ENCODE measurements around the gene IFFO2. TPM values are rescaled to one million over a fixed set of nuclear protein-coding genes. Genes with fewer than 3 reads are reported as not detected.

Gene IFFO2
- total and polyA plus RNA-seq, 4 donors = 0.88 to 7.4 (median 3.0) TPM

GRCh38 chr1:18917071-18917799 is 39.2 kb downstream of the IFFO2 start:
- H3K27me3 ChIP-seq (ENCODE audit: control insufficient read depth in 4 of 4, insufficient read depth in 4 of 4, low read length in 3 of 4) = no peaks in the 10 kb centered on the region
- H3K4me1 ChIP-seq (ENCODE audit: control insufficient read depth in 4 of 4, insufficient read depth in 4 of 4, low read length in 3 of 4) = peaks cover 2 to 10% (median 6%) of the 10 kb centered on the region in 4 donors
- no peak overlapping the region for H3K4me3 ChIP-seq (ENCODE audit: low read depth in 1 of 3, low read length in 3 of 3)
- H3K36me3 ChIP-seq (ENCODE audit: control insufficient read depth in 4 of 4, insufficient read depth in 3 of 4, low read depth in 1 of 4, low read length in 3 of 4) = peaks cover 0 to 24% (median 5%) of the 10 kb centered on the region in 4 donors
- WGBS = 95% methylated on average over 30 of the region's 30 CpGs
- no peaks in the 10 kb centered on the region for H3K9me3 ChIP-seq (ENCODE audit: control insufficient read depth in 4 of 4, low read length in 3 of 4)
- no peak overlapping the region for H3K27ac ChIP-seq (ENCODE audit: low read depth in 1 of 2, low read length in 2 of 2)
- TF ChIP-seq SP1 (IDR thresholded peaks at IDR 0.05) (no peak), FOXA2 (IDR thresholded peaks at IDR 0.05) (no peak), FOXA1 (IDR thresholded peaks at IDR 0.05) (no peak), NR2F2 (IDR thresholded peaks at IDR 0.05) (no peak), HNF4G (IDR thresholded peaks at IDR 0.05) (no peak), EGR1 (IDR thresholded peaks at IDR 0.05; ENCODE audit: low read depth in 2 of 2) (no peak), HNF4A (conservative IDR thresholded peaks at IDR 0.05) (no peak), JUND (IDR thresholded peaks at IDR 0.05) (no peak), RXRA (IDR thresholded peaks at IDR 0.05) (no peak), CTCF (IDR thresholded peaks at IDR 0.05; ENCODE audit: low read depth, low read length, missing input control) (no peak), RAD21 (IDR thresholded peaks at IDR 0.05) (no peak), GABPA (IDR thresholded peaks at IDR 0.05 in 1 of 2, conservative IDR thresholded peaks at IDR 0.05 in 1 of 2) (no peak), YY1 (IDR thresholded peaks at IDR 0.05) (no peak), TAF1 (conservative IDR thresholded peaks at IDR 0.05) (no peak)
- TF ChIP-seq, protein P1, sequence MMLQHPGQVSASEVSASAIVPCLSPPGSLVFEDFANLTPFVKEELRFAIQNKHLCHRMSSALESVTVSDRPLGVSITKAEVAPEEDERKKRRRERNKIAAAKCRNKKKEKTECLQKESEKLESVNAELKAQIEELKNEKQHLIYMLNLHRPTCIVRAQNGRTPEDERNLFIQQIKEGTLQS (IDR thresholded peaks at IDR 0.05) = no peak
- TF ChIP-seq, protein P2, sequence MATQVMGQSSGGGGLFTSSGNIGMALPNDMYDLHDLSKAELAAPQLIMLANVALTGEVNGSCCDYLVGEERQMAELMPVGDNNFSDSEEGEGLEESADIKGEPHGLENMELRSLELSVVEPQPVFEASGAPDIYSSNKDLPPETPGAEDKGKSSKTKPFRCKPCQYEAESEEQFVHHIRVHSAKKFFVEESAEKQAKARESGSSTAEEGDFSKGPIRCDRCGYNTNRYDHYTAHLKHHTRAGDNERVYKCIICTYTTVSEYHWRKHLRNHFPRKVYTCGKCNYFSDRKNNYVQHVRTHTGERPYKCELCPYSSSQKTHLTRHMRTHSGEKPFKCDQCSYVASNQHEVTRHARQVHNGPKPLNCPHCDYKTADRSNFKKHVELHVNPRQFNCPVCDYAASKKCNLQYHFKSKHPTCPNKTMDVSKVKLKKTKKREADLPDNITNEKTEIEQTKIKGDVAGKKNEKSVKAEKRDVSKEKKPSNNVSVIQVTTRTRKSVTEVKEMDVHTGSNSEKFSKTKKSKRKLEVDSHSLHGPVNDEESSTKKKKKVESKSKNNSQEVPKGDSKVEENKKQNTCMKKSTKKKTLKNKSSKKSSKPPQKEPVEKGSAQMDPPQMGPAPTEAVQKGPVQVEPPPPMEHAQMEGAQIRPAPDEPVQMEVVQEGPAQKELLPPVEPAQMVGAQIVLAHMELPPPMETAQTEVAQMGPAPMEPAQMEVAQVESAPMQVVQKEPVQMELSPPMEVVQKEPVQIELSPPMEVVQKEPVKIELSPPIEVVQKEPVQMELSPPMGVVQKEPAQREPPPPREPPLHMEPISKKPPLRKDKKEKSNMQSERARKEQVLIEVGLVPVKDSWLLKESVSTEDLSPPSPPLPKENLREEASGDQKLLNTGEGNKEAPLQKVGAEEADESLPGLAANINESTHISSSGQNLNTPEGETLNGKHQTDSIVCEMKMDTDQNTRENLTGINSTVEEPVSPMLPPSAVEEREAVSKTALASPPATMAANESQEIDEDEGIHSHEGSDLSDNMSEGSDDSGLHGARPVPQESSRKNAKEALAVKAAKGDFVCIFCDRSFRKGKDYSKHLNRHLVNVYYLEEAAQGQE (IDR thresholded peaks at IDR 0.05) = no peak
- TF ChIP-seq, protein P3, sequence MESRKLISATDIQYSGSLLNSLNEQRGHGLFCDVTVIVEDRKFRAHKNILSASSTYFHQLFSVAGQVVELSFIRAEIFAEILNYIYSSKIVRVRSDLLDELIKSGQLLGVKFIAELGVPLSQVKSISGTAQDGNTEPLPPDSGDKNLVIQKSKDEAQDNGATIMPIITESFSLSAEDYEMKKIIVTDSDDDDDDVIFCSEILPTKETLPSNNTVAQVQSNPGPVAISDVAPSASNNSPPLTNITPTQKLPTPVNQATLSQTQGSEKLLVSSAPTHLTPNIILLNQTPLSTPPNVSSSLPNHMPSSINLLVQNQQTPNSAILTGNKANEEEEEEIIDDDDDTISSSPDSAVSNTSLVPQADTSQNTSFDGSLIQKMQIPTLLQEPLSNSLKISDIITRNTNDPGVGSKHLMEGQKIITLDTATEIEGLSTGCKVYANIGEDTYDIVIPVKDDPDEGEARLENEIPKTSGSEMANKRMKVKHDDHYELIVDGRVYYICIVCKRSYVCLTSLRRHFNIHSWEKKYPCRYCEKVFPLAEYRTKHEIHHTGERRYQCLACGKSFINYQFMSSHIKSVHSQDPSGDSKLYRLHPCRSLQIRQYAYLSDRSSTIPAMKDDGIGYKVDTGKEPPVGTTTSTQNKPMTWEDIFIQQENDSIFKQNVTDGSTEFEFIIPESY (IDR thresholded peaks at IDR 0.05) = no peak
- TF ChIP-seq, protein P4, sequence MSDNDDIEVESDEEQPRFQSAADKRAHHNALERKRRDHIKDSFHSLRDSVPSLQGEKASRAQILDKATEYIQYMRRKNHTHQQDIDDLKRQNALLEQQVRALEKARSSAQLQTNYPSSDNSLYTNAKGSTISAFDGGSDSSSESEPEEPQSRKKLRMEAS (IDR thresholded peaks at IDR 0.05) = no peak
- DNase-seq (ENCODE audit: low spot score) = no peak
- no peak overlapping the region for H3K9ac ChIP-seq (ENCODE audit: low read depth in 1 of 2, low read length in 2 of 2)

All from liver (tissue), 9 donors.